ENCODE results near the gene GPRIN3.

GRCh38 chr4:89290727-89291516, 16.7 kb downstream of the GPRIN3 start:
- no peak for TF ChIP-seq POLR2AphosphoS5 (IDR thresholded peaks at IDR 0.05; ENCODE audit: low read depth, low read length)
- TF ChIP-seq POLR2A (IDR thresholded peaks at IDR 0.05; ENCODE audit: low read depth, low read length): no peak
- TF ChIP-seq TAF1 (IDR thresholded peaks at IDR 0.05; ENCODE audit: borderline replicate concordance, low read depth, low read length): no peak
